ENCODE data around the gene CNIH3. TPM values are rescaled to one million over a fixed set of nuclear protein-coding genes. Genes with fewer than 3 reads are reported as not detected.

CNIH3 gene
- total and polyA plus RNA-seq, 9 donors = 2.1 to 4.7 (median 2.9) TPM

GRCh38 chr1:224640018-224640417 is 23.9 kb downstream of the CNIH3 start:
- Histone ChIP-seq H3K27me3 (ENCODE audit: control insufficient read depth, insufficient read depth, low read length) (peaks cover 4% of the 10 kb centered on the region), H3K9me3 (replicated peaks; ENCODE audit: control insufficient read depth, low read depth, low read length) (no peaks in the 10 kb centered on the region), H3K4me3 (ENCODE audit: low read length) (no peak overlapping the region), H3K4me1 (ENCODE audit: control insufficient read depth, insufficient read depth, low read length) (peaks cover 4% of the 10 kb centered on the region), H3K36me3 (ENCODE audit: control insufficient read depth, insufficient read depth, low read length) (no peaks in the 10 kb centered on the region), H3K27ac (ENCODE audit: low read length) (no peak overlapping the region)
- WGBS (ENCODE audit: insufficient coverage) = 85% methylated on average over 3 of the region's 6 CpGs
- DNase-seq = no peak

GRCh38 chr1:224640587-224640986 is 24.5 kb downstream of the CNIH3 start:
- Histone ChIP-seq H3K4me3 (ENCODE audit: low read length) (no peak overlapping the region), H3K9me3 (replicated peaks; ENCODE audit: control insufficient read depth, low read depth, low read length) (no peaks in the 10 kb centered on the region), H3K4me1 (ENCODE audit: control insufficient read depth, insufficient read depth, low read length) (peaks cover 4% of the 10 kb centered on the region), H3K27ac (ENCODE audit: low read length) (no peak overlapping the region), H3K36me3 (ENCODE audit: control insufficient read depth, insufficient read depth, low read length) (no peaks in the 10 kb centered on the region), H3K27me3 (ENCODE audit: control insufficient read depth, insufficient read depth, low read length) (peaks cover 4% of the 10 kb centered on the region)
- WGBS (ENCODE audit: insufficient coverage) = 13% methylated on average over 3 of the region's 4 CpGs
- DNase-seq = no peak

GRCh38 chr1:224641030-224641429 is 24.9 kb downstream of the CNIH3 start:
- Histone ChIP-seq H3K36me3 (ENCODE audit: control insufficient read depth, insufficient read depth, low read length) (no peaks in the 10 kb centered on the region), H3K4me3 (ENCODE audit: low read length) (no peak overlapping the region), H3K27me3 (ENCODE audit: control insufficient read depth, insufficient read depth, low read length) (peaks cover 4% of the 10 kb centered on the region), H3K9me3 (replicated peaks; ENCODE audit: control insufficient read depth, low read depth, low read length) (no peaks in the 10 kb centered on the region), H3K27ac (ENCODE audit: low read length) (no peak overlapping the region), H3K4me1 (ENCODE audit: control insufficient read depth, insufficient read depth, low read length) (peaks cover 4% of the 10 kb centered on the region)
- no peak for DNase-seq
- WGBS (ENCODE audit: insufficient coverage) = 70% methylated on average over 6 of the region's 7 CpGs

- H3K27me3 ChIP-seq (ENCODE audit: control insufficient read depth, insufficient read depth, low read length) = peaks cover 4% of the 10 kb centered on the region
- no peak overlapping the region for H3K27ac ChIP-seq (ENCODE audit: low read length)
- H3K4me1 ChIP-seq (ENCODE audit: control insufficient read depth, insufficient read depth, low read length) = peaks cover 3% of the 10 kb centered on the region
- no peak for DNase-seq
- H3K9me3 ChIP-seq (replicated peaks; ENCODE audit: control insufficient read depth, low read depth, low read length) = no peaks in the 10 kb centered on the region
- 59% methylated on average over 5 of the region's 5 CpGs for WGBS (ENCODE audit: insufficient coverage)
- H3K4me3 ChIP-seq (ENCODE audit: low read length) = no peak overlapping the region
- no peaks in the 10 kb centered on the region for H3K36me3 ChIP-seq (ENCODE audit: control insufficient read depth, insufficient read depth, low read length)
Measured at GRCh38 chr1:224643653-224644052, 27.5 kb downstream of the CNIH3 start.

GRCh38 chr1:224644553-224645154 is 28.5 kb downstream of the CNIH3 start:
- H3K4me1 ChIP-seq (ENCODE audit: control insufficient read depth, insufficient read depth, low read length) = peaks cover 3% of the 10 kb centered on the region
- WGBS (ENCODE audit: insufficient coverage) = 22% methylated on average over 4 of the region's 5 CpGs
- no peaks in the 10 kb centered on the region for H3K9me3 ChIP-seq (replicated peaks; ENCODE audit: control insufficient read depth, low read depth, low read length)
- H3K27ac ChIP-seq (ENCODE audit: low read length) = no peak overlapping the region
- no peak overlapping the region for H3K4me3 ChIP-seq (ENCODE audit: low read length)
- peaks cover 2% of the 10 kb centered on the region for H3K27me3 ChIP-seq (ENCODE audit: control insufficient read depth, insufficient read depth, low read length)
- peak; percentile 46 for DNase-seq
- no peaks in the 10 kb centered on the region for H3K36me3 ChIP-seq (ENCODE audit: control insufficient read depth, insufficient read depth, low read length)

GRCh38 chr1:224647449-224647848 is 31.3 kb downstream of the CNIH3 start:
- H3K4me1 ChIP-seq (ENCODE audit: control insufficient read depth, insufficient read depth, low read length) = peaks cover 3% of the 10 kb centered on the region
- DNase-seq = no peak
- no peaks in the 10 kb centered on the region for H3K27me3 ChIP-seq (ENCODE audit: control insufficient read depth, insufficient read depth, low read length)
- H3K36me3 ChIP-seq (ENCODE audit: control insufficient read depth, insufficient read depth, low read length) = no peaks in the 10 kb centered on the region
- 79% methylated on average over 2 of the region's 2 CpGs for whole genome bisulfite sequencing (ENCODE audit: insufficient coverage)
- no peaks in the 10 kb centered on the region for H3K9me3 ChIP-seq (replicated peaks; ENCODE audit: control insufficient read depth, low read depth, low read length)
- no peak overlapping the region for H3K27ac ChIP-seq (ENCODE audit: low read length)
- no peak overlapping the region for H3K4me3 ChIP-seq (ENCODE audit: low read length)

GRCh38 chr1:224650290-224650689 is 34.2 kb downstream of the CNIH3 start:
- Histone ChIP-seq H3K4me1 (ENCODE audit: control insufficient read depth, insufficient read depth, low read length) (peaks cover 3% of the 10 kb centered on the region), H3K4me3 (ENCODE audit: low read length) (no peak overlapping the region), H3K27me3 (ENCODE audit: control insufficient read depth, insufficient read depth, low read length) (no peaks in the 10 kb centered on the region), H3K36me3 (ENCODE audit: control insufficient read depth, insufficient read depth, low read length) (no peaks in the 10 kb centered on the region), H3K27ac (ENCODE audit: low read length) (no peak overlapping the region), H3K9me3 (replicated peaks; ENCODE audit: control insufficient read depth, low read depth, low read length) (no peaks in the 10 kb centered on the region)
- no peak for DNase-seq
- WGBS (ENCODE audit: insufficient coverage) = 60% methylated on average over 1 of the region's 3 CpGs

- no peaks in the 10 kb centered on the region for H3K36me3 ChIP-seq (ENCODE audit: control insufficient read depth, insufficient read depth, low read length)
- H3K9me3 ChIP-seq (replicated peaks; ENCODE audit: control insufficient read depth, low read depth, low read length) = no peaks in the 10 kb centered on the region
- no peak for DNase-seq
- no peak overlapping the region for H3K4me3 ChIP-seq (ENCODE audit: low read length)
- WGBS (ENCODE audit: insufficient coverage) = no CpG with 5 or more reads among the region's 7 CpGs
- H3K27me3 ChIP-seq (ENCODE audit: control insufficient read depth, insufficient read depth, low read length) = no peaks in the 10 kb centered on the region
- peaks cover 3% of the 10 kb centered on the region for H3K4me1 ChIP-seq (ENCODE audit: control insufficient read depth, insufficient read depth, low read length)
- H3K27ac ChIP-seq (ENCODE audit: low read length) = no peak overlapping the region
Measured at GRCh38 chr1:224651188-224651587, 35.1 kb downstream of the CNIH3 start.

GRCh38 chr1:224656392-224656791 is 40.3 kb downstream of the CNIH3 start:
- 100% methylated on average over 6 of the region's 10 CpGs for WGBS (ENCODE audit: insufficient coverage)
- H3K4me3 ChIP-seq (ENCODE audit: low read length) = no peak overlapping the region
- no peak overlapping the region for H3K27ac ChIP-seq (ENCODE audit: low read length)
- DNase-seq = no peak
- H3K36me3 ChIP-seq (ENCODE audit: control insufficient read depth, insufficient read depth, low read length) = no peaks in the 10 kb centered on the region
- H3K27me3 ChIP-seq (ENCODE audit: control insufficient read depth, insufficient read depth, low read length) = peaks cover 2% of the 10 kb centered on the region
- no peaks in the 10 kb centered on the region for H3K9me3 ChIP-seq (replicated peaks; ENCODE audit: control insufficient read depth, low read depth, low read length)
- no peaks in the 10 kb centered on the region for H3K4me1 ChIP-seq (ENCODE audit: control insufficient read depth, insufficient read depth, low read length)

GRCh38 chr1:224660074-224660473 is 44.0 kb downstream of the CNIH3 start:
- Histone ChIP-seq H3K27ac (ENCODE audit: low read length) (no peak overlapping the region), H3K9me3 (replicated peaks; ENCODE audit: control insufficient read depth, low read depth, low read length) (no peaks in the 10 kb centered on the region), H3K4me1 (ENCODE audit: control insufficient read depth, insufficient read depth, low read length) (no peaks in the 10 kb centered on the region), H3K4me3 (ENCODE audit: low read length) (no peak overlapping the region), H3K27me3 (ENCODE audit: control insufficient read depth, insufficient read depth, low read length) (peaks cover 2% of the 10 kb centered on the region), H3K36me3 (ENCODE audit: control insufficient read depth, insufficient read depth, low read length) (no peaks in the 10 kb centered on the region)
- WGBS (ENCODE audit: insufficient coverage) = no CpG with 5 or more reads among the region's 5 CpGs
- no peak for DNase-seq

GRCh38 chr1:224662870-224663269 is 46.8 kb downstream of the CNIH3 start:
- 100% methylated on average over 3 of the region's 3 CpGs for WGBS (ENCODE audit: insufficient coverage)
- DNase-seq = no peak
- H3K27ac ChIP-seq (ENCODE audit: low read length) = no peak overlapping the region
- H3K27me3 ChIP-seq (ENCODE audit: control insufficient read depth, insufficient read depth, low read length) = peaks cover 2% of the 10 kb centered on the region
- no peaks in the 10 kb centered on the region for H3K36me3 ChIP-seq (ENCODE audit: control insufficient read depth, insufficient read depth, low read length)
- H3K4me1 ChIP-seq (ENCODE audit: control insufficient read depth, insufficient read depth, low read length) = no peaks in the 10 kb centered on the region
- H3K9me3 ChIP-seq (replicated peaks; ENCODE audit: control insufficient read depth, low read depth, low read length) = no peaks in the 10 kb centered on the region
- H3K4me3 ChIP-seq (ENCODE audit: low read length) = no peak overlapping the region
